H9 (cell line): ENCODE data around the gene SLC25A41. TPM values are rescaled to one million over a fixed set of nuclear protein-coding genes. Genes with fewer than 3 reads are reported as not detected.

Experiments
- DNase-seq: peaks from one replicate; pipeline ENCODE4 v3.0.0-alpha.2; 2017
- H2AFZ ChIP-seq: one replicate; pipeline ENCODE4 v1.6.1; 2013; ENCODE audit warnings: mild to moderate bottlenecking, low read length, control low read depth, moderate library complexity
- H2AK5ac ChIP-seq: 2 replicates; pipeline ENCODE4 v1.6.1; 2013; ENCODE audit warnings: low read length, control low read depth, mixed read lengths; ENCODE audit not compliant: insufficient read length
- H2BK120ac ChIP-seq: one replicate; pipeline ENCODE4 v1.6.1; 2013; ENCODE audit warnings: low read depth, mild to moderate bottlenecking, low read length, control low read depth, inconsistent platforms; ENCODE audit not compliant: poor library complexity, severe bottlenecking
- H2BK12ac ChIP-seq: 2 replicates; pipeline ENCODE4 v1.6.1; 2013; ENCODE audit warnings: low read length, control low read depth, mixed read lengths, low read depth; ENCODE audit not compliant: insufficient read length
- H2BK15ac ChIP-seq: 2 replicates; pipeline ENCODE4 v1.6.1; 2013; ENCODE audit warnings: low read depth, low read length, control low read depth
- H2BK20ac ChIP-seq: one replicate; pipeline ENCODE4 v1.6.1; 2013; ENCODE audit warnings: low read depth, mild to moderate bottlenecking, low read length, control low read depth, inconsistent platforms; ENCODE audit not compliant: poor library complexity, severe bottlenecking
- H2BK5ac ChIP-seq: 2 replicates; pipeline ENCODE4 v1.6.1; 2013; ENCODE audit warnings: low read length, control low read depth, mixed read lengths; ENCODE audit not compliant: insufficient read length
- H3K14ac ChIP-seq: 2 replicates; pipeline ENCODE4 v1.6.1; 2013; ENCODE audit warnings: low read length, control low read depth; ENCODE audit not compliant: insufficient read depth
- H3K18ac ChIP-seq: 2 replicates; pipeline ENCODE4 v1.6.1; 2013; ENCODE audit warnings: low read depth, mild to moderate bottlenecking, mixed read lengths, low read length, control low read depth; ENCODE audit not compliant: insufficient read length
- H3K23ac ChIP-seq: 2 replicates; pipeline ENCODE4 v1.6.1; 2013; ENCODE audit warnings: low read length, control low read depth, mixed read lengths, low read depth; ENCODE audit not compliant: insufficient read length
- H3K23me2 ChIP-seq: 2 replicates; pipeline ENCODE4 v1.6.1; 2013; ENCODE audit warnings: low read depth, mild to moderate bottlenecking, mixed read lengths, low read length, control low read depth; ENCODE audit not compliant: insufficient read length, poor library complexity, severe bottlenecking
- H3K27ac ChIP-seq: 2 replicates; pipeline ENCODE4 v1.5.1; 2013; ENCODE audit warnings: low read length, control low read depth, mixed read lengths, low read depth; ENCODE audit not compliant: insufficient read length
- H3K27me3 ChIP-seq: 2 replicates; pipeline ENCODE4 v1.6.1; 2013; ENCODE audit warnings: low read length, control low read depth, inconsistent platforms; ENCODE audit not compliant: insufficient read depth
- H3K4ac ChIP-seq: 2 replicates; pipeline ENCODE4 v1.6.1; 2013; ENCODE audit warnings: low read depth, mild to moderate bottlenecking, control low read depth, inconsistent platforms, low read length, moderate library complexity
- H3K4me1 ChIP-seq: 2 replicates; pipeline ENCODE4 v1.6.1; 2013; ENCODE audit warnings: low read length, control low read depth, inconsistent platforms; ENCODE audit not compliant: insufficient read depth
- H3K4me2 ChIP-seq: 2 replicates; pipeline ENCODE4 v1.6.1; 2013; ENCODE audit warnings: low read length, control low read depth, mixed read lengths; ENCODE audit not compliant: insufficient read length, insufficient read depth
- H3K56ac ChIP-seq: 2 replicates; pipeline ENCODE4 v1.6.1; 2013; ENCODE audit warnings: low read depth, mild to moderate bottlenecking, mixed read lengths, low read length, control low read depth; ENCODE audit not compliant: insufficient read length
- H3K79me1 ChIP-seq: 2 replicates; pipeline ENCODE4 v1.6.1; 2013; ENCODE audit warnings: low read depth, mild to moderate bottlenecking, moderate library complexity, low read length, control low read depth, inconsistent platforms; ENCODE audit not compliant: insufficient read depth, poor library complexity, severe bottlenecking
- H3K79me2 ChIP-seq: 2 replicates; pipeline ENCODE4 v1.6.1; 2013; ENCODE audit warnings: low read length, control low read depth, inconsistent platforms; ENCODE audit not compliant: insufficient read depth
- H3K9ac ChIP-seq: 2 replicates; pipeline ENCODE4 v1.6.1; 2013; ENCODE audit warnings: low read length, control low read depth, mixed read lengths; ENCODE audit not compliant: insufficient read length; ENCODE audit errors: extremely low read depth
- H3K9me3 ChIP-seq: one replicate; pipeline ENCODE4 v1.6.1; 2013; ENCODE audit warnings: low read depth, low read length, inconsistent platforms; ENCODE audit not compliant: control insufficient read depth
- H3T11ph ChIP-seq: one replicate; pipeline ENCODE4 v1.6.1; 2013; ENCODE audit warnings: mild to moderate bottlenecking, low read length, control low read depth, inconsistent platforms
- H4K20me1 ChIP-seq: one replicate; pipeline ENCODE4 v1.6.1; 2013; ENCODE audit not compliant: control insufficient read depth, insufficient read length, insufficient read depth
- H4K5ac ChIP-seq: 2 replicates; pipeline ENCODE4 v1.6.1; 2013; ENCODE audit warnings: low read depth, mild to moderate bottlenecking, mixed read lengths, low read length, control low read depth; ENCODE audit not compliant: insufficient read length
- H4K8ac ChIP-seq: replicated peaks from 2 replicates; pipeline ENCODE4 v1.6.1; 2013; ENCODE audit warnings: low read length, control low read depth, mixed read lengths, low read depth; ENCODE audit not compliant: insufficient read length
- H4K91ac ChIP-seq: 2 replicates; pipeline ENCODE4 v1.6.1; 2013; ENCODE audit warnings: low read depth, mild to moderate bottlenecking, moderate library complexity, mixed read lengths, low read length, control low read depth; ENCODE audit not compliant: insufficient read length
- H3K27ac Mint-ChIP-seq, 3 experiments: 2 replicates in 2 of 3; 3 replicates in 1 of 3; pipeline ENCODE4 v1.8.0; 2020 to 2021; ENCODE audit warnings: mixed read lengths in 3 of 3, mild to moderate bottlenecking in 1 of 3, moderate library complexity in 1 of 3
- H3K27me3 Mint-ChIP-seq: 2 replicates; pipeline ENCODE4 v1.8.0; 2021; ENCODE audit warnings: low read depth, mild to moderate bottlenecking, moderate library complexity, mixed read lengths
- H3K36me3 Mint-ChIP-seq, 3 experiments: 2 replicates in 2 of 3; 3 replicates in 1 of 3; pipeline ENCODE4 v1.8.0; 2020 to 2021; ENCODE audit warnings: low read depth in 3 of 3, mixed read lengths in 3 of 3; ENCODE audit not compliant: insufficient read depth in 1 of 3
- H3K4me1 Mint-ChIP-seq, 2 experiments: 2 replicates each; pipeline ENCODE4 v1.8.0; 2020; ENCODE audit warnings: mixed read lengths in 2 of 2
- H3K4me3 Mint-ChIP-seq, 2 experiments: 2 replicates in 1 of 2; 3 replicates in 1 of 2; pipeline ENCODE4 v1.8.0; 2020 to 2021; ENCODE audit warnings: mild to moderate bottlenecking in 2 of 2, mixed read lengths in 2 of 2, moderate library complexity in 1 of 2
- H3K9me3 Mint-ChIP-seq, 2 experiments: 2 replicates in 1 of 2; 3 replicates in 1 of 2; pipeline ENCODE4 v1.8.0; 2020; ENCODE audit warnings: mild to moderate bottlenecking in 2 of 2, mixed read lengths in 2 of 2, moderate library complexity in 1 of 2
- CTCF ChIP-seq: fragments of 200-600 bp; sonication (generic); conservative IDR thresholded peaks from 3 replicates; pipeline ENCODE4 v1.8.0; 2021; ENCODE audit warnings: antibody characterized with exemption, mild to moderate bottlenecking
- WGBS: extraction: QIAGEN DNeasy Blood & Tissue Kit; methylation state at CpG from one replicate; pipeline ENCODE4 v1.1.7; 2013; ENCODE audit warnings: missing lambda C conversion rate, low lambda C conversion rate, mixed read lengths; ENCODE audit not compliant: insufficient read length; ENCODE audit errors: extremely low coverage; 5-methylcytosine and 5-hydroxymethylcytosine counted together
- total RNA-seq: library from RNA; stranded (reverse); gene quantifications from 2 replicates; pipeline ENCODE4 v1.2.1, GENCODE V29; 2021

Gene SLC25A41
- total RNA-seq, 1 experiment from 2014 or later: 0.20 TPM

GRCh38 chr19:6480848-6481415 lies 47.4 kb upstream of the SLC25A41 start:
- no peak overlapping the region for H2BK12ac ChIP-seq
- DNase-seq: no peak
- Mint-ChIP-seq H3K27ac (no peak overlapping the region), H3K9me3 (no peaks in the 10 kb centered on the region), H3K4me1 (peaks cover 9 to 15% of the 10 kb centered on the region in 2 experiments), H3K36me3 (no peaks in the 10 kb centered on the region), H3K27me3 (peaks cover 6% of the 10 kb centered on the region), H3K4me3 (peak overlapping the region in 1 of 2 experiments; percentile 39; a peak in 1 of 5 replicates)
- no peaks in the 10 kb centered on the region for H3K27me3 ChIP-seq
- no peak overlapping the region for H3K56ac ChIP-seq
- H2AK5ac ChIP-seq: no peak overlapping the region
- no peak overlapping the region for H3K14ac ChIP-seq
- peaks cover 4% of the 10 kb centered on the region for H3K23me2 ChIP-seq
- H3K79me1 ChIP-seq: no peaks in the 10 kb centered on the region
- no peak overlapping the region for H3K18ac ChIP-seq
- no peak overlapping the region for H3K23ac ChIP-seq
- H4K5ac ChIP-seq: no peak overlapping the region
- no peak overlapping the region for H2BK5ac ChIP-seq
- WGBS: no CpG with 5 or more reads among the region's 10 CpGs
- no peak overlapping the region for H4K91ac ChIP-seq
- H3K4me2 ChIP-seq: no peak overlapping the region
- H3T11ph ChIP-seq: no peak overlapping the region
- no peak overlapping the region for H2AFZ ChIP-seq
- TF ChIP-seq CTCF: no peak
- no peak overlapping the region for H3K4ac ChIP-seq
- H2BK20ac ChIP-seq: no peak overlapping the region
- no peak overlapping the region for H2BK15ac ChIP-seq
- H3K79me2 ChIP-seq: no peaks in the 10 kb centered on the region
- H3K27ac ChIP-seq: no peak overlapping the region
- no peaks in the 10 kb centered on the region for H3K4me1 ChIP-seq
- H3K9ac ChIP-seq: no peak overlapping the region
- H2BK120ac ChIP-seq: no peak overlapping the region
- no peak overlapping the region for H4K8ac ChIP-seq
- H4K20me1 ChIP-seq: no peaks in the 10 kb centered on the region
- H3K9me3 ChIP-seq: no peaks in the 10 kb centered on the region
